ENCODE results near the gene CLEC2L.

The CLEC2L gene

DNA sequence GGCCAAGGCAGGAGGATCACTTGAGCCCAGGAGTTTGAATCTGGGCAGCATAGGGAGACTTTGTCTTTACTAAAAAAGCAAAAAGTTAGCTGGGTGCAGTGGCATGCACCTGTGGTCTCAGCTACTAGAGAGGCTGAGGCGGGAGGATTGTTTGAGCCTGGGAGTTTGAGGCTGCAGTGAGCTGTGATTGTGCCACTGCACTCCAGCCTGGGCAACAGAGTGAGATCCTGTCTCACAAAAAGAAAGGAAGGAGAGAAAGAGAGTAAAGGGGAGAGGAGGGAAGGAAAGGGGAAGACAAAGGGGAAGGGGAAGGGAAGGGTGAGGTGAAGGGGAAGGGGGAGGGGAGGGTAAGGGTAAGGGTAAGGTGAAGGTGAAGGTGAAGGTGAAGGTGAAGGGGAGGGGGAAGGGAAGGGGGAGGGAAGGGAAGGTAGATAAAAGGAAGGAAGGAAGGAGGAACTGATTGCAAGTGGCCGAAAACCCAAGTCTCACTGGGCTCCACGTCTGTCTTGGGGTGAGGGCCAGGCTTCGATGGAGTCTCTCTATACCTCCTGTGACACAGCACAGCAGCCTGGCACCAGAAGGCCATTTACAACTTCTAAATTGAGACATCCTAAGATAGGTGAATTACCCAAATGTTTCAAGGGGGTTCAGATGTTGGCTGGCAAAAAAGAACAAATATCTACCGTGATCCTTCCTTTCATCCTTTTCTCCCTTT, 36.0 kb upstream of the CLEC2L start:
- ATAC-seq = no peak
- TF ChIP-seq ESRRG (CRISPR knock-in tag; IDR thresholded peaks at IDR 0.05) (no peak), ZC3H10 (CRISPR knock-in tag; IDR thresholded peaks at IDR 0.05) (no peak), SNAI2 (CRISPR knock-in tag; IDR thresholded peaks at IDR 0.05) (no peak)

DNA sequence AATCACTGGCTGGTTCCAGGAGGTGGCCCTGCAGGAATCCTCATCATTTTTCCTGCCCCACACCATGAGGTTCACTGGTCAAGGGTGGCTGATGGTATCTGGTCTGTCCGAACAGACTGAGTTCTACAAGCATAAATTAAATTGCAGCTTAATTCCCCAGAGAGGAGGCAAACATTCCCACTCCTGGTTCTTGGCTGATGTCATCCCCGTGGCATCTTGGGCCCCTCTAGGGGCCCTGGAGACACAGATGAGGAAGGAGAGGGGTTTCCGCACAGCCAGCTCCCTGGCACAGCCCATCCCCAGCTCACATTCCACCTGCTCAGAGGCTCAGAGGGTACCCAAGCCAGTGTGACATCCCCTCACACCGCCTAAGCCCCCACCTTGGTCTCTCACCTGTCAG, 34.7 kb upstream of the CLEC2L start:
- TF ChIP-seq TOX (CRISPR knock-in tag; IDR thresholded peaks at IDR 0.05; ENCODE audit: borderline replicate concordance) = no peak
- TF ChIP-seq, protein P1, sequence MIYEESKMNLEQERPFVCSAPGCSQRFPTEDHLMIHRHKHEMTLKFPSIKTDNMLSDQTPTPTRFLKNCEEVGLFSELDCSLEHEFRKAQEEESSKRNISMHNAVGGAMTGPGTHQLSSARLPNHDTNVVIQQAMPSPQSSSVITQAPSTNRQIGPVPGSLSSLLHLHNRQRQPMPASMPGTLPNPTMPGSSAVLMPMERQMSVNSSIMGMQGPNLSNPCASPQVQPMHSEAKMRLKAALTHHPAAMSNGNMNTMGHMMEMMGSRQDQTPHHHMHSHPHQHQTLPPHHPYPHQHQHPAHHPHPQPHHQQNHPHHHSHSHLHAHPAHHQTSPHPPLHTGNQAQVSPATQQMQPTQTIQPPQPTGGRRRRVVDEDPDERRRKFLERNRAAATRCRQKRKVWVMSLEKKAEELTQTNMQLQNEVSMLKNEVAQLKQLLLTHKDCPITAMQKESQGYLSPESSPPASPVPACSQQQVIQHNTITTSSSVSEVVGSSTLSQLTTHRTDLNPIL (CRISPR knock-in tag; IDR thresholded peaks at IDR 0.05; ENCODE audit: low read depth) = 0 out of 2 replicates have a peak, but pooled peaks have one; percentile 21
- TF ChIP-seq ISL1 (CRISPR knock-in tag; IDR thresholded peaks at IDR 0.05) = 0 out of 2 replicates have a peak, but pooled peaks have one; percentile 23
- no peak for ATAC-seq

DNA sequence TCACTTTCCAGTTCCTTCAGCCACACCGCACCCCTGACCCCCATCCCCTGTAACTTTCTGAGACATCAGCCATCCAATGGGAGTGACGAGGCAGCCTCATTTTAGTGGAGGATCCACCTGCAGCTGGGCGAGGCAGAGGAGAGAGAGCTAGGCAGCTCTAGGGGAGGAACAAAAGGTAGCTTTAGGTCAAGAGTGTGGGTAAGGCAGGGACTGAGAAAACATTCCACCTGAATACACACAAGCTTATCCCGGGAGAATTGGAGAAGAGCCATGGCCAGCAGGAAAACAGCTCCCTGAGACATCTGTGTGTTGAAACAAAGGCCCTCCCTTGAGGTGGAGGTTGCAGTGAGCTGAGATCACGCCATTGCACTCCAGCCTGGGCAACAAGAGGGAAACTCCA, 33.4 kb upstream of the CLEC2L start:
- ATAC-seq = no peak

DNA sequence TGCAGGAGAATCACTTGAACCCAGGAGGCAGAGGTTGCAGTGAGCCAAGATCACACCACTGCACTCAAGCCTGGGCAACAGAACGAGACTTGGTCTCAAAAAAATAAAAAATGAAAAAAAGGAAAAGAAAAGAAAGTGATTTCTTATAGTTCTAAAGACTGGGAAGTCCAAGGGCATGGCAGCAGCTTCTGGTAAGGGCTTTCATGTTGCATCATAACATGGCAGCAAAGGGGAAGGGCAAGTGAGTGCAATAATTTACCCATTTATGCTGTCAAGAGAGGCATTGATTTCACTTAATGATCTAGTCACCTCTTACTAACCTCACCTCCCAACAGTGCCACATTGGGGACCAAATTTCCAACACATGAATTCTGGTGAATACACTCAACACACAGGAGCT, 31.2 kb upstream of the CLEC2L start:
- TF ChIP-seq, protein P2, sequence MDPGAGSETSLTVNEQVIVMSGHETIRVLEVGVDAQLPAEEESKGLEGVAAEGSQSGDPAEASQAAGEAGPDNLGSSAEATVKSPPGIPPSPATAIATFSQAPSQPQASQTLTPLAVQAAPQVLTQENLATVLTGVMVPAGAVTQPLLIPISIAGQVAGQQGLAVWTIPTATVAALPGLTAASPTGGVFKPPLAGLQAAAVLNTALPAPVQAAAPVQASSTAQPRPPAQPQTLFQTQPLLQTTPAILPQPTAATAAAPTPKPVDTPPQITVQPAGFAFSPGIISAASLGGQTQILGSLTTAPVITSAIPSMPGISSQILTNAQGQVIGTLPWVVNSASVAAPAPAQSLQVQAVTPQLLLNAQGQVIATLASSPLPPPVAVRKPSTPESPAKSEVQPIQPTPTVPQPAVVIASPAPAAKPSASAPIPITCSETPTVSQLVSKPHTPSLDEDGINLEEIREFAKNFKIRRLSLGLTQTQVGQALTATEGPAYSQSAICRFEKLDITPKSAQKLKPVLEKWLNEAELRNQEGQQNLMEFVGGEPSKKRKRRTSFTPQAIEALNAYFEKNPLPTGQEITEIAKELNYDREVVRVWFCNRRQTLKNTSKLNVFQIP (CRISPR knock-in tag; IDR thresholded peaks at IDR 0.05; ENCODE audit: borderline replicate concordance, low read depth) = no peak
- no peak for TF ChIP-seq TCF4 (CRISPR knock-in tag; IDR thresholded peaks at IDR 0.05; ENCODE audit: borderline replicate concordance)
- no peak for ATAC-seq

More for the DNA sequence above, 33.4 kb upstream of the CLEC2L start:
- TF ChIP-seq ZNF70 (CRISPR knock-in tag; IDR thresholded peaks at IDR 0.05) (no peak), GLIS3 (CRISPR knock-in tag; IDR thresholded peaks at IDR 0.05) (no peak), PPARA (CRISPR knock-in tag; IDR thresholded peaks at IDR 0.05; ENCODE audit: borderline replicate concordance) (no peak), ZNF565 (CRISPR knock-in tag; conservative IDR thresholded peaks at IDR 0.05; ENCODE audit: low read depth) (no peak), TCF4 (CRISPR knock-in tag; IDR thresholded peaks at IDR 0.05; ENCODE audit: borderline replicate concordance) (no peak), ARNTL (CRISPR knock-in tag; IDR thresholded peaks at IDR 0.05; ENCODE audit: borderline replicate concordance, low read depth) (no peak), SNAI2 (CRISPR knock-in tag; IDR thresholded peaks at IDR 0.05) (no peak), BACH2 (CRISPR knock-in tag; IDR thresholded peaks at IDR 0.05; ENCODE audit: borderline replicate concordance) (no peak), ESRRG (CRISPR knock-in tag; IDR thresholded peaks at IDR 0.05) (no peak), CSDC2 (CRISPR knock-in tag; IDR thresholded peaks at IDR 0.05) (no peak), ZNF8 (CRISPR knock-in tag; IDR thresholded peaks at IDR 0.05) (no peak), ISL1 (CRISPR knock-in tag; IDR thresholded peaks at IDR 0.05) (no peak), RARB (CRISPR knock-in tag; IDR thresholded peaks at IDR 0.05) (no peak)
- TF ChIP-seq, protein P2 (CRISPR knock-in tag; IDR thresholded peaks at IDR 0.05; ENCODE audit: borderline replicate concordance, low read depth) = no peak
- TF ChIP-seq, protein P3, sequence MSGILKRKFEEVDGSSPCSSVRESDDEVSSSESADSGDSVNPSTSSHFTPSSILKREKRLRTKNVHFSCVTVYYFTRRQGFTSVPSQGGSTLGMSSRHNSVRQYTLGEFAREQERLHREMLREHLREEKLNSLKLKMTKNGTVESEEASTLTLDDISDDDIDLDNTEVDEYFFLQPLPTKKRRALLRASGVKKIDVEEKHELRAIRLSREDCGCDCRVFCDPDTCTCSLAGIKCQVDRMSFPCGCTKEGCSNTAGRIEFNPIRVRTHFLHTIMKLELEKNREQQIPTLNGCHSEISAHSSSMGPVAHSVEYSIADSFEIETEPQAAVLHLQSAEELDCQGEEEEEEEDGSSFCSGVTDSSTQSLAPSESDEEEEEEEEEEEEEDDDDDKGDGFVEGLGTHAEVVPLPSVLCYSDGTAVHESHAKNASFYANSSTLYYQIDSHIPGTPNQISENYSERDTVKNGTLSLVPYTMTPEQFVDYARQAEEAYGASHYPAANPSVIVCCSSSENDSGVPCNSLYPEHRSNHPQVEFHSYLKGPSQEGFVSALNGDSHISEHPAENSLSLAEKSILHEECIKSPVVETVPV (CRISPR knock-in tag; IDR thresholded peaks at IDR 0.05) = no peak
- TF ChIP-seq, protein P4, sequence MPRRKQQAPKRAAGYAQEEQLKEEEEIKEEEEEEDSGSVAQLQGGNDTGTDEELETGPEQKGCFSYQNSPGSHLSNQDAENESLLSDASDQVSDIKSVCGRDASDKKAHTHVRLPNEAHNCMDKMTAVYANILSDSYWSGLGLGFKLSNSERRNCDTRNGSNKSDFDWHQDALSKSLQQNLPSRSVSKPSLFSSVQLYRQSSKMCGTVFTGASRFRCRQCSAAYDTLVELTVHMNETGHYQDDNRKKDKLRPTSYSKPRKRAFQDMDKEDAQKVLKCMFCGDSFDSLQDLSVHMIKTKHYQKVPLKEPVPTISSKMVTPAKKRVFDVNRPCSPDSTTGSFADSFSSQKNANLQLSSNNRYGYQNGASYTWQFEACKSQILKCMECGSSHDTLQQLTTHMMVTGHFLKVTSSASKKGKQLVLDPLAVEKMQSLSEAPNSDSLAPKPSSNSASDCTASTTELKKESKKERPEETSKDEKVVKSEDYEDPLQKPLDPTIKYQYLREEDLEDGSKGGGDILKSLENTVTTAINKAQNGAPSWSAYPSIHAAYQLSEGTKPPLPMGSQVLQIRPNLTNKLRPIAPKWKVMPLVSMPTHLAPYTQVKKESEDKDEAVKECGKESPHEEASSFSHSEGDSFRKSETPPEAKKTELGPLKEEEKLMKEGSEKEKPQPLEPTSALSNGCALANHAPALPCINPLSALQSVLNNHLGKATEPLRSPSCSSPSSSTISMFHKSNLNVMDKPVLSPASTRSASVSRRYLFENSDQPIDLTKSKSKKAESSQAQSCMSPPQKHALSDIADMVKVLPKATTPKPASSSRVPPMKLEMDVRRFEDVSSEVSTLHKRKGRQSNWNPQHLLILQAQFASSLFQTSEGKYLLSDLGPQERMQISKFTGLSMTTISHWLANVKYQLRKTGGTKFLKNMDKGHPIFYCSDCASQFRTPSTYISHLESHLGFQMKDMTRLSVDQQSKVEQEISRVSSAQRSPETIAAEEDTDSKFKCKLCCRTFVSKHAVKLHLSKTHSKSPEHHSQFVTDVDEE (CRISPR knock-in tag; IDR thresholded peaks at IDR 0.05) = no peak
- TF ChIP-seq, protein P5, sequence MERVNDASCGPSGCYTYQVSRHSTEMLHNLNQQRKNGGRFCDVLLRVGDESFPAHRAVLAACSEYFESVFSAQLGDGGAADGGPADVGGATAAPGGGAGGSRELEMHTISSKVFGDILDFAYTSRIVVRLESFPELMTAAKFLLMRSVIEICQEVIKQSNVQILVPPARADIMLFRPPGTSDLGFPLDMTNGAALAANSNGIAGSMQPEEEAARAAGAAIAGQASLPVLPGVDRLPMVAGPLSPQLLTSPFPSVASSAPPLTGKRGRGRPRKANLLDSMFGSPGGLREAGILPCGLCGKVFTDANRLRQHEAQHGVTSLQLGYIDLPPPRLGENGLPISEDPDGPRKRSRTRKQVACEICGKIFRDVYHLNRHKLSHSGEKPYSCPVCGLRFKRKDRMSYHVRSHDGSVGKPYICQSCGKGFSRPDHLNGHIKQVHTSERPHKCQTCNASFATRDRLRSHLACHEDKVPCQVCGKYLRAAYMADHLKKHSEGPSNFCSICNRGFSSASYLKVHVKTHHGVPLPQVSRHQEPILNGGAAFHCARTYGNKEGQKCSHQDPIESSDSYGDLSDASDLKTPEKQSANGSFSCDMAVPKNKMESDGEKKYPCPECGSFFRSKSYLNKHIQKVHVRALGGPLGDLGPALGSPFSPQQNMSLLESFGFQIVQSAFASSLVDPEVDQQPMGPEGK (CRISPR knock-in tag; IDR thresholded peaks at IDR 0.05; ENCODE audit: borderline replicate concordance) = no peak
